Heart right ventricle (tissue), 16 donors: ENCODE data around the gene PAIP2. TPM values are rescaled to one million over a fixed set of nuclear protein-coding genes. Genes with fewer than 3 reads are reported as not detected.
A peak's percentile ranks its signal among the peaks of the same experiment; 100 is the strongest.

Experiments used
- ATAC-seq, 8 donors: fragments of 200-7000 bp; cut with Tn5 transposase; one replicate each; pipeline ENCODE4 v1.9.1; 2020; ENCODE audit warnings: mild to moderate bottlenecking in 8 of 8, moderate library complexity in 8 of 8, moderate number of reproducible peaks in 1 of 8
- DNase-seq, 2 donors: peaks; one replicate each; pipeline ENCODE4 v3.0.0-alpha.2; 2020
- H3K27ac ChIP-seq, 10 donors: fragments of 200-600 bp; sonication (generic) in 2 of 10; one replicate each; pipeline versions ENCODE4 v1.5.0 to v1.8.0; 2020 to 2022; ENCODE audit warnings: mild to moderate bottlenecking in 3 of 10
- H3K27me3 ChIP-seq, 7 donors: fragments of 200-600 bp; one replicate each; pipeline ENCODE4 v1.8.0; 2021 to 2022; ENCODE audit warnings: mild to moderate bottlenecking in 2 of 7
- H3K36me3 ChIP-seq, 9 donors: fragments of 200-600 bp; sonication (generic) in 1 of 9; one replicate each; pipeline versions ENCODE4 v1.5.0 to v1.8.0; 2020 to 2022; ENCODE audit warnings: mild to moderate bottlenecking in 2 of 9
- H3K4me1 ChIP-seq, 9 donors: fragments of 200-600 bp; sonication (generic) in 1 of 9; one replicate each; pipeline versions ENCODE4 v1.5.0 to v1.8.0; 2020 to 2022; ENCODE audit warnings: mild to moderate bottlenecking in 4 of 9
- H3K4me3 ChIP-seq, 10 donors: fragments of 200-600 bp; sonication (generic) in 2 of 10; one replicate each; pipeline versions ENCODE4 v1.5.0 to v1.8.0; 2020 to 2022; ENCODE audit warnings: mild to moderate bottlenecking in 7 of 10, moderate library complexity in 2 of 10
- H3K9me3 ChIP-seq, 11 donors: fragments of 200-600 bp in 10 of 11; sonication (generic) in 2 of 11; one replicate each; pipeline versions ENCODE4 v1.5.0 to v1.8.0; 2013 to 2022; ENCODE audit warnings: mild to moderate bottlenecking in 2 of 11, control low read depth in 1 of 11, moderate library complexity in 1 of 11
- CTCF ChIP-seq, 9 donors: fragments of 200-600 bp; sonication (generic) in 2 of 9; IDR thresholded peaks; one replicate each; pipeline versions ENCODE4 v1.5.0 to v1.8.0; 2021 to 2022; ENCODE audit warnings: antibody characterized with exemption in 9 of 9, mild to moderate bottlenecking in 5 of 9, moderate library complexity in 1 of 9
- WGBS, 2 donors: extraction: QIAGEN DNeasy Blood & Tissue Kit; methylation state at CpG; one replicate each; pipeline ENCODE4 v1.1.7; 2013; ENCODE audit warnings: inconsistent platforms in 1 of 2; 5-methylcytosine and 5-hydroxymethylcytosine counted together
- intact Hi-C, 10 donors: fragments of 100-400 bp; cut with DNase I; formaldehyde crosslinking; loops; one replicate each; pipeline versions ENCODE4 v1.11.1 to v1.14.2; 2022
- polyA plus RNA-seq, 2 donors: library from polyadenylated mRNA; stranded (reverse); fragments of 200-250 nt; gene quantifications; one replicate each; pipeline ENCODE4 v1.2.3, GENCODE V29; 2013
- total RNA-seq, 10 donors: library from RNA; stranded (reverse); fragmentation: NEBNext Ultra II Directional in 3 of 10; extraction: Animal tissue kit (Norgen Biotek cat#: 25700) in 3 of 10; gene quantifications; one replicate each; pipeline versions ENCODE4 v1.2.1 to v1.2.4, GENCODE V29; 2021 to 2023
- donor health status: Arrhythmogenic right ventricular cardiomyopathy.
- donor health status: ischemic (EF 13 %, LVEDD 7.1; RV severe dilation, severe dysfunction).
- donor health status: healthy with polysubstance abuse.
- donor health status: DM: no; HTN: yes; CAD: no.
- donor health status: DM: no; HTN: no; CAD: no.
- donor health status: ischemic (EF 25% LVEDD 6.9; RV normal size, moderate dysfunction).
- donor health status: ischemic (EF 25% LVEDD 5.7; RV mildly dilated, moderate dysfunction).
- donor health status: healthy.
- donor health status: DM: yes; HTN: yes; CAD: no.
- donor health status: Ischemic cardiomyopathy.
- donor health status: ischemic (EF 35%, LVEDD 5.7; RV mildly dilated, moderate dysfunction).
- donor health status: nonischemic (EF 11% LVEDD 7.7; RV severe dilation, severe dysfunction).
- donor health status: DM: yes; HTN: yes; CAD: no.
- donor health status: PGD.
- donor health status: ischemic (EF 29% LVEDD 5.4; RV normal size, mild dysfunction).
- donor health status: nonischemic (EF 23%, LVEDD 6.1; RV moderate dilation, normal function).

Gene PAIP2
- total and polyA plus RNA-seq, 12 donors, result 43.8 to 173 (median 137) TPM

- Histone ChIP-seq H3K36me3 (peaks cover 0 to 22% (median 0%) of the 10 kb centered on the region in 9 donors), H3K4me1 (peaks cover 6 to 29% (median 16%) of the 10 kb centered on the region in 9 donors), H3K9me3 (no peaks in the 10 kb centered on the region), H3K27ac (peak within 1 kb of the TSS; percentile 79 to 98 (median 90)), H3K27me3 (no peaks in the 10 kb centered on the region), H3K4me3 (peak within 1 kb of the TSS; percentile 26 to 59 (median 52))
- intact Hi-C loops, result no loop called here
- no peak for TF ChIP-seq CTCF (IDR thresholded peaks at IDR 0.05)
- peak; percentile 94 to 98 (median 97) for ATAC-seq
- DNase-seq, result peak; percentile 97 to 98
- 0 to 1% methylated on average over 41 of the region's 41 CpGs for WGBS, 2 donors
Measured at GRCh38 chr5:139403787-139404483, 62.3 kb downstream of the PAIP2 start, which contains the start of gene SPATA24. Gene SPATA24 (minus strand): TSS chr5:139404089. CDS start chr5:139404060, 29 bp downstream.

DNA sequence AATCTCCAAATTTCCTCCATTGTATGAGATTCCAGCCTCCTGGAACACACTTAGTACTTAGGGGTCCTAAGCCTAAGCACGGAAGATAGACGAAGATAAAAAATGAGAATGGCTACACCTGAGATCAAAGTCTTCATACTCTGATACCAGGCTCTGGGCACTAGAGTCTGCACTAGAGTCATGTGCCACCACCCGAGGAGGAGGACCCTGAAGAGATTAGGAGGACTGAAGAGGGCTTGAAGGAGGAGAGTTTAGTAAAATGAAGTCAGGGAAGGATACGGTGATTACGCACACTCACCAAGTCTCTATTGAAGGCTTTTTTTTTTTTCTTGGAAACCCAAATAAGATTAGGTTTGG lies 62.8 kb downstream of the PAIP2 start:
- 59% methylated on average over 5 of the region's 5 CpGs for WGBS, 2 donors

GRCh38 chr5:139406963-139407362 lies 65.3 kb downstream of the PAIP2 start:
- no peak for TF ChIP-seq CTCF (IDR thresholded peaks at IDR 0.05)

More for the DNA sequence above, 62.8 kb downstream of the PAIP2 start:
- Histone ChIP-seq H3K27ac (peak overlapping the region; percentile 79 to 98 (median 90)), H3K36me3 (peaks cover 0 to 20% (median 0%) of the 10 kb centered on the region in 9 donors), H3K4me3 (peak overlapping the region in 9 of 10 donors; percentile 36 to 59 (median 52)), H3K27me3 (no peaks in the 10 kb centered on the region), H3K4me1 (peaks cover 6 to 29% (median 16%) of the 10 kb centered on the region in 9 donors), H3K9me3 (no peaks in the 10 kb centered on the region)
- TF ChIP-seq CTCF (IDR thresholded peaks at IDR 0.05), result no peak
- intact Hi-C loops, result no loop called here
- ATAC-seq, result no peak
- DNase-seq, result no peak

DNA sequence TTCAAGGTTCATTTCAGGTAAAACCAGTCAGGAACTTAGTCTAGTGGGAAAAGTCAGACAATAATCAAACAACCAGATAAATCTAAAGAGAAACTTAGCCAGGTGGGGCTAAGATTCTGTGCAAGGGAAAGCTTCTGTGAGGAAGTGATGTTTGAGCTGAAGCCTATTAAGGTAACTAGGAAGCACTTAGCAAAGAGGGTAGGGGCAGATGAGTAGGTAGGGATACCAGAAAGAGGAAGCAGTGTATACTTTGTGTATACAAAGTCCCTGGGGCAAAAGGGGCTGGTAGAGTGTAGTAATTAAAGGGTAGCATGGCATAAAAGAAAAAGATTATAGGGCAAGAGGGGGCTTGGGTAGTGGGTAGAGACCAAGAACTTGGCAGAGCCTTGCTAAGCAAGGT lies 65.9 kb downstream of the PAIP2 start:
- peaks cover 6 to 38% (median 26%) of the 10 kb centered on the region in 9 donors for H3K4me1 ChIP-seq
- no peaks in the 10 kb centered on the region for H3K27me3 ChIP-seq
- intact Hi-C loops, result no loop called here
- peaks cover 0 to 23% (median 0%) of the 10 kb centered on the region in 9 donors for H3K36me3 ChIP-seq
- DNase-seq (no peak), ATAC-seq (no peak)
- H3K9me3 ChIP-seq, result no peaks in the 10 kb centered on the region
- no peak overlapping the region for H3K4me3 ChIP-seq
- no peak overlapping the region for H3K27ac ChIP-seq
- TF ChIP-seq CTCF (IDR thresholded peaks at IDR 0.05), result no peak

More at GRCh38 chr5:139406963-139407362, 65.3 kb downstream of the PAIP2 start:
- ATAC-seq, result no peak
- Histone ChIP-seq H3K4me1 (peaks cover 6 to 41% (median 26%) of the 10 kb centered on the region in 9 donors), H3K4me3 (no peak overlapping the region), H3K27me3 (no peaks in the 10 kb centered on the region), H3K27ac (no peak overlapping the region), H3K9me3 (no peaks in the 10 kb centered on the region), H3K36me3 (peaks cover 0 to 18% (median 0%) of the 10 kb centered on the region in 9 donors)
- 34 to 51% methylated on average over 2 of the region's 2 CpGs for WGBS, 2 donors
- DNase-seq, result no peak
- intact Hi-C loops, result no loop called here
